Measurements from ENCODE around the gene DSCAM. TPM values are rescaled to one million over a fixed set of nuclear protein-coding genes. Genes with fewer than 3 reads are reported as not detected.

DSCAM gene
- total and polyA plus RNA-seq, 10 of the 15 experiments (the other 5 are each of a cell fraction or from before 2014, with no cell fraction given): not detected

GRCh38 chr21:40505244-40505643 is 341.7 kb downstream of the DSCAM start:
- ChIA-PET SMC1A (ENCODE audit: uncharacterized antibody, unreplicated experiment) (no interaction called here), CTCF (no interaction called here), POLR2A (no interaction called here), RAD21 (ENCODE audit: unreplicated experiment) (no interaction called here)
- TF ChIP-seq RCOR1 (conservative IDR thresholded peaks at IDR 0.05; ENCODE audit: low read depth, low read length) (no peak), PKNOX1 (IDR thresholded peaks at IDR 0.05) (no peak), YBX1 (IDR thresholded peaks at IDR 0.05) (no peak), CHD2 (IDR thresholded peaks at IDR 0.05; ENCODE audit: borderline replicate concordance, low read depth, low read length) (no peak), IKZF2 (IDR thresholded peaks at IDR 0.05) (no peak), RFX5 (IDR thresholded peaks at IDR 0.05; ENCODE audit: low read depth, low read length) (no peak), ESRRA (IDR thresholded peaks at IDR 0.05; ENCODE audit: low read length) (no peak), SP1 (IDR thresholded peaks at IDR 0.05; ENCODE audit: low read depth, low read length) (no peak), CBX3 (IDR thresholded peaks at IDR 0.05; ENCODE audit: borderline replicate concordance, low read depth) (no peak), HCFC1 (IDR thresholded peaks at IDR 0.05; ENCODE audit: low read length) (no peak), TARDBP (IDR thresholded peaks at IDR 0.05; ENCODE audit: borderline replicate concordance) (no peak), BHLHE40 (IDR thresholded peaks at IDR 0.05; ENCODE audit: borderline replicate concordance in 1 of 2, low read depth in 2 of 2, low read length in 1 of 2) (no peak), CEBPB (IDR thresholded peaks at IDR 0.05; ENCODE audit: borderline replicate concordance in 1 of 2, low read depth in 2 of 2, low read length in 2 of 2) (no peak), CTCF (IDR thresholded peaks at IDR 0.05 in 2 of 3, conservative IDR thresholded peaks at IDR 0.05 in 1 of 3; ENCODE audit: control insufficient read depth in 2 of 3, extremely low read depth in 1 of 3, insufficient read depth in 1 of 3, low read depth in 3 of 3, low read length in 3 of 3) (no peak), RAD21 (IDR thresholded peaks at IDR 0.05; ENCODE audit: insufficient read depth, low read depth, low read length) (no peak)
- no peaks in the 10 kb centered on the region for H3K4me1 ChIP-seq (ENCODE audit: control insufficient read depth, insufficient read depth, low read length)
- H3K4me2 ChIP-seq (ENCODE audit: control insufficient read depth, insufficient read depth): no peak overlapping the region
- in situ Hi-C loops (cut with MboI): no loop called here
- no peaks in the 10 kb centered on the region for H3K79me2 ChIP-seq (ENCODE audit: control insufficient read depth, insufficient read depth, low read length)
- ATAC-seq (no peak), DNase-seq (ENCODE audit: low read depth, low spot score) (no peak), FAIRE-seq (no peak)
- H3K27ac ChIP-seq (ENCODE audit: control insufficient read depth, insufficient read depth): no peak overlapping the region
- intact Hi-C loops (cut with micrococcal nuclease; ENCODE audit: unreplicated experiment): no loop called here
- H3K4me3 ChIP-seq: no peak overlapping the region
- no peaks in the 10 kb centered on the region for H3K9me3 ChIP-seq (replicated peaks; ENCODE audit: control insufficient read depth, insufficient read depth, low read length)
- H3K36me3 ChIP-seq (ENCODE audit: control insufficient read depth in 2 of 2, insufficient read depth in 2 of 2, low read length in 1 of 2): no peaks in the 10 kb centered on the region
- no peaks in the 10 kb centered on the region for H3K27me3 ChIP-seq (replicated peaks in 1 of 2; ENCODE audit: control insufficient read depth in 2 of 2, insufficient read depth in 2 of 2, low read length in 1 of 2)
- BruUV-seq (replicated peaks): no TSS peak
- H3K9ac ChIP-seq (ENCODE audit: control insufficient read depth, insufficient read depth, low read length): no peak overlapping the region
- no peak overlapping the region for H2AFZ ChIP-seq (ENCODE audit: control insufficient read depth, low read depth, low read length)
- no peaks in the 10 kb centered on the region for H4K20me1 ChIP-seq (ENCODE audit: control insufficient read depth, insufficient read depth)

All from GM12878 (cell line).